NCI-H1048 (cell line): ENCODE results near the gene DUOX1.

ENCODE experiments used
- DNase-seq: peaks from one replicate; lab custom pipeline; 2025; lab: John Stamatoyannopoulos, UW

DUOX1 gene

GRCh38 chr15:45168751-45169551 is 39.2 kb downstream of the DUOX1 start:
- DNase-seq = no peak

- no peak for DNase-seq
Observed at GRCh38 chr15:45169608-45170480, 40.0 kb downstream of the DUOX1 start.

GRCh38 chr15:45171912-45172311 is 42.1 kb downstream of the DUOX1 start:
- no peak for DNase-seq

- no peak for DNase-seq
Observed at GRCh38 chr15:45174069-45174468, 44.3 kb downstream of the DUOX1 start.

- DNase-seq = no peak
Observed at GRCh38 chr15:45174577-45174976, 44.8 kb downstream of the DUOX1 start.

- no peak for DNase-seq
Observed at GRCh38 chr15:45177285-45177684, 47.5 kb downstream of the DUOX1 start.

GRCh38 chr15:45179221-45179985 is 49.6 kb downstream of the DUOX1 start:
- no peak for DNase-seq

GRCh38 chr15:45180201-45180600 is 50.4 kb downstream of the DUOX1 start:
- DNase-seq = no peak

- no peak for DNase-seq
Observed at GRCh38 chr15:45180648-45181436, 51.0 kb downstream of the DUOX1 start.

- DNase-seq = no peak
Observed at GRCh38 chr15:45181491-45182285, 51.9 kb downstream of the DUOX1 start.

- no peak for DNase-seq
Observed at GRCh38 chr15:45182996-45183395, 53.2 kb downstream of the DUOX1 start.

GRCh38 chr15:45183511-45183910 is 53.7 kb downstream of the DUOX1 start:
- no peak for DNase-seq

GRCh38 chr15:45184562-45185041 is 54.8 kb downstream of the DUOX1 start:
- DNase-seq = no peak

GRCh38 chr15:45185069-45185779 is 55.4 kb downstream of the DUOX1 start:
- no peak for DNase-seq

- DNase-seq = no peak
Observed at GRCh38 chr15:45185903-45186770, 56.3 kb downstream of the DUOX1 start.

- no peak for DNase-seq
Observed at GRCh38 chr15:45186771-45187577, 57.2 kb downstream of the DUOX1 start.

- DNase-seq = no peak
Observed at GRCh38 chr15:45187578-45187893, 57.7 kb downstream of the DUOX1 start.
